Hepatocyte (in vitro differentiated cells): ENCODE results near the gene PAPPA.

Source experiments
- CTCF ChIP-seq: fragments of 200-600 bp; sonication (generic); IDR thresholded peaks from 2 replicates; pipeline ENCODE4 v1.5.1; 2016; ENCODE audit warnings: antibody characterized with exemption, mild to moderate bottlenecking; ENCODE audit not compliant: poor library complexity
- EZH2 ChIP-seq: fragments of 200-600 bp; sonication (generic); IDR thresholded peaks from 2 replicates; pipeline ENCODE4 v1.6.1; 2016; ENCODE audit warnings: antibody characterized with exemption, mild to moderate bottlenecking, borderline replicate concordance
- EZH2phosphoT487 ChIP-seq: fragments of 200-600 bp; sonication (generic); IDR thresholded peaks from one replicate; pipeline ENCODE4 v1.6.1; 2018; ENCODE audit warnings: antibody characterized with exemption, mild to moderate bottlenecking, low read depth, moderate library complexity; ENCODE audit not compliant: unreplicated experiment, severe bottlenecking

GRCh38 chr9:116450378-116451139 is 297.0 kb downstream of the PAPPA start:
- no peak for TF ChIP-seq CTCF
- no peak for TF ChIP-seq EZH2phosphoT487
- TF ChIP-seq EZH2, result no peak
